Fibroblast of pulmonary artery (primary cell): ENCODE data around the gene PNMA5.
"Not testable (repeated sequence)": the region's sequence is repeated elsewhere in the genome, so short reads cannot be mapped to it uniquely, and the experiment has no call there.

ENCODE experiments used
- DNase-seq: peaks from one replicate; pipeline ENCODE4 v3.0.0-alpha.2; 2010; ENCODE audit warnings: low read depth
- H3K4me3 ChIP-seq: replicated peaks from 2 replicates; pipeline ENCODE4 v1.5.1; 2011; ENCODE audit warnings: low read depth, mild to moderate bottlenecking, control low read depth, low read length, moderate library complexity
- TF ChIP-seq, protein P1 (sequence below): IDR thresholded peaks from 2 replicates; pipeline ENCODE4 v1.5.1; 2011; ENCODE audit warnings: mild to moderate bottlenecking, control low read depth, low read length, inconsistent platforms; ENCODE audit errors: missing control alignments

Gene PNMA5

DNA sequence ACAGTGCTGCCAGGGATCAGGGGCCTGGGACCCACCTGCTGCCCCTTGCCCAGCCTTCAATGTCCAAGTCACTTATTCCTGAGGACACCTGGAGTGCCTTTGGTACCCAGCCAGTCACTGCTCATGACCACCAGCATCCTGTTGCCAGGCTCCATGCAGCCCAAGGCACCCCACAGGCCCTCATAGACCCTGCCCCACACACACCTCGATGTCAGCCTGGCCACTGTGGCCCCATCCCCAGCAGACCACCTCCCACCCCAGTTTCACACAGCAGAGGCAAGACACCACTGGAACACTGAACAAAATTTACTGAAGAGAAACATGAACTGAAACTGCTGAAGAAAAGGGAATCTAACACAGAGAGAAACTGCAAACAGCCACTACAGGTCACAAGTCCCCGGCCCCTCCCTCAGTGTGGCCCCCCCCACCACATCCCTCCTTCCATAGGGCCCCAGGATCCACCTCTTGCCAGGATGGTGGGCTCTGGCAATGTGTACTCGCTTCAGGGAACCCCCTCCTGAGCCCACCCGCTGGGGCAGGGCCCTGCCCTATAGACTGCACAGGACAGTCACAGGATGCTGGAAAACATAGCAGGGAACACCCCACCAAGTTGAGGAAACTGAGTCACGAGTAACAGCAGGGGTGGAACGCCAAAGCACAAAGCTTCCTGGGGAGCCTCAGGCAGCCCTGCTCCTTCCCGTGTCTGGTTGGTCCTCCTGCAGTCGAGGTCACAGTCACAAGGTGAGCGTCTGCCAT lies 5.2 kb downstream of the PNMA5 start:
- TF ChIP-seq, protein P1, sequence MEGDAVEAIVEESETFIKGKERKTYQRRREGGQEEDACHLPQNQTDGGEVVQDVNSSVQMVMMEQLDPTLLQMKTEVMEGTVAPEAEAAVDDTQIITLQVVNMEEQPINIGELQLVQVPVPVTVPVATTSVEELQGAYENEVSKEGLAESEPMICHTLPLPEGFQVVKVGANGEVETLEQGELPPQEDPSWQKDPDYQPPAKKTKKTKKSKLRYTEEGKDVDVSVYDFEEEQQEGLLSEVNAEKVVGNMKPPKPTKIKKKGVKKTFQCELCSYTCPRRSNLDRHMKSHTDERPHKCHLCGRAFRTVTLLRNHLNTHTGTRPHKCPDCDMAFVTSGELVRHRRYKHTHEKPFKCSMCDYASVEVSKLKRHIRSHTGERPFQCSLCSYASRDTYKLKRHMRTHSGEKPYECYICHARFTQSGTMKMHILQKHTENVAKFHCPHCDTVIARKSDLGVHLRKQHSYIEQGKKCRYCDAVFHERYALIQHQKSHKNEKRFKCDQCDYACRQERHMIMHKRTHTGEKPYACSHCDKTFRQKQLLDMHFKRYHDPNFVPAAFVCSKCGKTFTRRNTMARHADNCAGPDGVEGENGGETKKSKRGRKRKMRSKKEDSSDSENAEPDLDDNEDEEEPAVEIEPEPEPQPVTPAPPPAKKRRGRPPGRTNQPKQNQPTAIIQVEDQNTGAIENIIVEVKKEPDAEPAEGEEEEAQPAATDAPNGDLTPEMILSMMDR: no peak
- H3K4me3 ChIP-seq: no peak overlapping the region
- DNase-seq: no peak

DNA sequence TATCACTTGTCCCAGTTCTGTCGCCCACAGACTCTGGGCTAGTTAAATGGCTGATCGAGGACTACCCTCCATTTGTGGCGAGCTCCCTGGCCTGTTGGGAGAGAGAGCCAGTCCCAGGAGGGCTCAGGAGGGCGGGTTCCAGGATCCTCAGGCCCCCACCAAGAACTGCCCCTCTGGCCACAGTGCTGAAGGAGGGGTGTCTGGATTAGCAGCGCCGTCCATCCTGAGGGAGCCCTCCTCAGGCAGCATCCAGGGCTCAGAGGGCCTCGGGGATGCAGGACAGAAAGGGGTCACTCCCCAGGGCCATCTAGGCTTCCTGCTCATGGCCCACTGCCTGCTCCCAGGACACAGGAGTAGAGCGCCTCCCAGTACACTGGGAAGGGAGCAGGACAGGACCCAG lies 6.1 kb downstream of the PNMA5 start:
- TF ChIP-seq, protein P1: no peak
- DNase-seq: no peak
- H3K4me3 ChIP-seq: no peak overlapping the region

GRCh38 chrX:152987156-152987555 lies 6.8 kb downstream of the PNMA5 start:
- not testable (repeated sequence) for DNase-seq

GRCh38 chrX:152985383-152985782 lies 8.5 kb downstream of the PNMA5 start:
- DNase-seq, H3K4me3 ChIP-seq: not testable (repeated sequence)

More at GRCh38 chrX:152987156-152987555, 6.8 kb downstream of the PNMA5 start:
- H3K4me3 ChIP-seq: not testable (repeated sequence)

GRCh38 chrX:152968193-152968592 lies 25.7 kb downstream of the PNMA5 start:
- no peak for DNase-seq

GRCh38 chrX:152960115-152960514 lies 33.8 kb downstream of the PNMA5 start:
- TF ChIP-seq, protein P1: no peak
- DNase-seq: no peak
- no peak overlapping the region for H3K4me3 ChIP-seq

More at GRCh38 chrX:152968193-152968592, 25.7 kb downstream of the PNMA5 start:
- no peak overlapping the region for H3K4me3 ChIP-seq
- TF ChIP-seq, protein P1: no peak

GRCh38 chrX:152959626-152960025 lies 34.3 kb downstream of the PNMA5 start:
- TF ChIP-seq, protein P1: no peak
- no peak overlapping the region for H3K4me3 ChIP-seq
- DNase-seq: no peak
